GM12874 (cell line): ENCODE results near the gene SDHAF2.

Experiments used
- CTCF ChIP-seq: IDR thresholded peaks from 2 replicates; pipeline ENCODE4 v1.5.1; 2011; ENCODE audit warnings: low read depth, mild to moderate bottlenecking, control low read depth, low read length, moderate library complexity; ENCODE audit not compliant: insufficient read depth

Gene SDHAF2

DNA sequence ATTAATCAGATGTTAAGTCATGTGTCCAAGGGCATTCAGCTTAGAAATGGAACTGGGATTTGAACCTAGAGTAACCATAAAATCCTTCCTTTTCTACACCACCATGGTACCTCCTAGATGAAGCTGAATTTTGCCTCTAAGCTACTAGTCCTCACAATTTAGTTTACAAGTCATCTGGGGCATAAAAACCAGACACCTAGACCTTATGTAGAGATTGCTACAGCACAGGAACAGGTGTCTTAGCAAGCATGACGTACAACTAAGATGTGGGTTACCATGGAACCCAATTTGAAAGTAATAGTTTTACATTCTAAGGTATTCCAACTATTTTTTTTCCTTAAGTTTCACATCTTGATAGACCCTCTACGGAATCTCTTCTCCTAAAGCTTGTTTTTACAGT is 28.4 kb upstream of the SDHAF2 start:
- no peak for TF ChIP-seq CTCF

DNA sequence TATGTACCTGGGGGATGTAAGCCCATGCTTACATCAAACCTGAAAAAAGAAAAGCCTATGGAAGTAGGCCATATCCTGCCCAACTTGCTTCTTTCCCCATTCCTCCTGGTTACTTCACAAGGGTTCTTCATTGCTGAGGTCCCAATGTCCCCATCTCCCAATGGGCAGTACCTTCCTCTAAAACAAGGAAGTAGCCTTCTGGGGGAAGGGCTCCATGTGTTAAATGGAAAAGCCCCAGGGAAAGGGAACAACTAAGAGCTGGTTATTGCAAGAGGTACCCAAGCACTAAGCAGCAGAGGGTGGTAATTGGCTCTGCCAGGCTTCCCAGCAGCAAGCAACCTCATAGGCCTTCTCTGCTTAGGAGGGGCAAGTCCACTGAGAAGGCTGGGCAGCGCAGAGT is 26.3 kb upstream of the SDHAF2 start:
- TF ChIP-seq CTCF: no peak

GRCh38 chr11:61404103-61404502 is 25.8 kb upstream of the SDHAF2 start:
- TF ChIP-seq CTCF: no peak

DNA sequence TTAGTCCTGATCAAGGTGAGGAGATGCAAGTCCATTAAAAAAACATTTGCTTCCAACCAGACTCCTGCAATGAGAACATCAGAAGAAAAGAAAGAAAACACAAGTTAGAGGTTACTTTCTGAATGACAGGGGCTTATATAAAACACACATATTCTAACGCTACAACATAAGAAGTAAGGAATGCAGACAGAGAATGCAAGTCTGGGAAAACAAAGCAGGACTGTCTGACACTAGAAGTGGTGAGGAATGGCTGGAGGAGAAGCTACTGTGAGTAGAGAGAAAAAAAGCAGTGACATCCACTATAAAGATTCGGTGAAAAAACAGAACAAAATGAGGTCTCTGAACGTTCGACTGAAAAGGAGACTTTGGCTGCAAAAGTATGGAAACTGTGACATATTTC is 25.3 kb upstream of the SDHAF2 start:
- no peak for TF ChIP-seq CTCF

- no peak for TF ChIP-seq CTCF
These were observed 23.9 kb upstream of the SDHAF2 start for GRCh38 chr11:61406067-61406466.

GRCh38 chr11:61406991-61407728 is 22.8 kb upstream of the SDHAF2 start:
- TF ChIP-seq CTCF: no peak

DNA sequence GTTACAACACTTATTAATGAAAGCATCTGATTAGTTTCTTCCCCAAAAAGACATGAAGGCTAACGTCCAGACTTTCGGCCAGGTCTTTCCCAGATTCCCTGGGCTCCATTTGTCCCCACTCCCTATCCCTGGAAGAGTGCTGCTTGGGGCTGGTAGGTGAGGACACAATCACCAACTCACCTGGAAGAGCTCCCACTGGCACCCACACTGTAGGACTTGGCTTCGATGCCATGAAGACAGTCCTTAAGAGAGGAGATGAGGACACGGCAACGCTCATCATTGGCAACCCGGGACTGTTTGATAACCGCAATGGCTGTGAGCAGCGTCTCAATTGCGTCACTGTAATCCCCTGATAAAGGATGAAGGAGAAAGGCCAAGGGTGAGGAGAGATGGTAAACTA is 18.3 kb upstream of the SDHAF2 start:
- no peak for TF ChIP-seq CTCF

DNA sequence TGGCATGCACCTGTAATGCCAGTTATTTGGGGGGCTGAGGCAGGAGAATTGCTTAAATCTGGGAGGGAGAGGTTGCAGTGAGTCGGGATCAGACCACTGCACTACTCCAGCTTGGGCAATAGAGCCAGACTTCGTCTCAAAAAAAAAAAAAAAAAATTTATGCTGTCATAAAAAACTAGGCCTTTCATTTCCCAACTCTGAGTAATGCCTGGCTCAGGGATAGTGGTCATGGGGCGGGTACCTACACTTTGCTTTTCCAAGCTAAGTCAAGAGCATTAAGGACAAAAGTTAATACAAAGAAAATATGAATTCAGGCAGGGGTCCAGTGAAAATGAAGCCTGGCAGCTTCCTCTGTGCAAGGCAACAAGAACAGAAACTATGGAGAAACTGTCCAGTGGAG is 16.4 kb upstream of the SDHAF2 start:
- TF ChIP-seq CTCF: no peak
